GM21360 (cell line): ENCODE measurements around the gene UBQLN4.
"Not testable (repeated sequence)": the region's sequence is repeated elsewhere in the genome, so short reads cannot be mapped to it uniquely, and the experiment has no call there.

Experiments used
- ATAC-seq: cut with Tn5 transposase; IDR thresholded peaks from one replicate; pipeline ENCODE4 v1.9.1; 2021; ENCODE audit warnings: mild to moderate bottlenecking, moderate library complexity; ENCODE audit not compliant: unreplicated experiment

Gene UBQLN4

DNA sequence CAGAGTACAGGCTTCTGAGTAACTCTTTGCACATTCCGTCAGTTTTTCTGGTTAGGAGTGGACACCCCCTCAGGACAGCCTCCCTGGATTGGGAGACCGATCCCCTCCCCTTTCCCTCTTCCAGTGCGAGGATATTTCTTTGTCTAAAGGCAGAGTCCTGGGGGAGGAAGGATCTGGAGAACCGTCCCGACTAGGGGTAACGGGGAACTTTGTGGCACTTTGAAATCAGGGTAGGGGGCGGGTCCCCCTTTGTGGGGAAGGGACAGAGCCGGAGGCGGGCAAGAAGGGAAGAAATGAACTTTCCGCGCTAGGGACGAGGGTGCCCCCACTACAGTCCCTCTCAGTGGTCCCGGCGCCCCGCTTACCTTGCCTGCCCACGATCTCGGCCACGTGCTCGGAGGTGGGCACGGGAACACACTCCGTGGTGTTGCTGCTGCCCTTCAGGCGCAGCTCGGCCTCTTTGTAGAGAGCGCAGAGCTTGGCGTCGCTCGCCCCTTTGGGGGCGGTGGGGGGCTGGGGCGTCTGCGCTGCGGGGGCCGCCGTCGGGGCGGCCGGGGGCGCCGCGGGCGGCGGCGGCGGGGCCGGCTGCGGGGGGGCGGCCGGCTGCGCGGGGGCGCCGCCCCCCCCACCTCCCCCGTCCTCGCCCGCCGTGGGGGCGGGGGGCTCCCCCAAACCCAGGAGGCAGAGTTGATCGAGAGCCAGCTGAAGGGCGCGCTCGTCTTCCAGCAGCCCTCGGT, 27.8 kb upstream of the UBQLN4 start:
- ATAC-seq, result no peak

- no peak for ATAC-seq
Observed at GRCh38 chr1:156080863-156081179, 27.2 kb upstream of the UBQLN4 start.

DNA sequence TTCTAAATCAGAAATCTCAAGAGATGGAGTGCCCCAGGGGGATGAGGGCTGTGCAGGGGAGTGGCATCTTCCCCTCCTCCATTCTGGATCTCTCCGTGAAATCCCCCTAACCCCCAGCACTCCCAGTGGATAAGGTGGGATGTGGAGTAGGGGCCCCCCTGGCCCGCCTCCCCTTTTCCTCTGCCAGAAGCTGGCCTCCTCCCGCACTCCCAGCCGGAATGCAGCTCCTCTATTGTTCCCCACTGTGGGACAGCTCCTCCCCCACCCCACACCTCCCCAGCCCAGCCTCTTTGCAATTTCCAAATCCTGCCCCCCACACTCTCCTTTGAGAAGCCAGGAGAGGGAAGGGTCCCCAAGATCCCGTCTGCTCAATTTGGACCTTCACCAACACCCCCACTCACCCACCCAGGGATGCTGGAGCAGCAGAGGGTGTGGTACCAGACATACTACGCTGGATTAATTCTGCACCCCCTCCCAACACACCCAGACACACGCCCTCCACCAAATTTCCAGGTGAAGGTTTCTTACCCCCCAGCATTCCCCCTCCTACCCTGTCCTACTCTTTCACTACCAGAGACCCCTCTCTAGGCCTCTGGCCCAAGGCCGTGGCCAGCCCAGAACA, 26.8 kb upstream of the UBQLN4 start:
- no peak for ATAC-seq

GRCh38 chr1:156079762-156080161, 26.2 kb upstream of the UBQLN4 start:
- no peak for ATAC-seq

DNA sequence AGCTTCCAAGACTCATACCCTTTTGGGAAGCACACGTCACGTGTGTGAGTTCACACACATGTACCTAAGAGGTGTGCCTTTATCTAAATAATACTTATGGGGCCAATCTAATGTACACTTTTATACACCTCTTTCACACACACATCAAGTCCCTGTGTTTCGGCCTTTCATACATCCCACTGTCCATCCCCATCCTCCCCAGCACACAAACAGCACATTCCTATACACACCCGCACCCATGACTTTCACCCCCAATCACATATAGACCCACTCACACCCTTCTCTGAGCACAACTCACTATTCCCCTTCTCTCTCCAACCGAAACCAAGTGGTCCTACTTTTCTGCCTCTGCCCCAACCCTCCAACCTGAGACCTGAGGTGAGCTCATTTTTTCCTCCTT, 25.1 kb upstream of the UBQLN4 start:
- no peak for ATAC-seq

DNA sequence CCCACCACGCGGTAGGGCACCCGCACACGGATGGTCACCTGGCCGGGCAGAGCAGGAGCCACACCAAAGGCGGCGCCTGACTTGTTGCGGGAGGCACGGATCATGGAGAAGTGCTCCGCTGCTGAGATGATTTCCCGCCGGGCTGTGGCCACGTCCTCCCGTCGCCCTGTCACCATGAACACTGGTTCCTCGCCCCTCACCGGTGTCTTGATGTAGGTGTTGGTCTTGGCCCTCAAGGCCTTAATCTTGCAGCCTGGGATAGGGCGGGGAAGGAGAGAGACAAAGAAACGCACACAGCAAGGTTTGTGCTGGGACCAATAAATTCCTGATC, 23.8 kb upstream of the UBQLN4 start:
- ATAC-seq, result no peak

GRCh38 chr1:156076609-156077429, 23.2 kb upstream of the UBQLN4 start:
- no peak for ATAC-seq

- ATAC-seq, result no peak
Observed at GRCh38 chr1:156075775-156076204, 22.2 kb upstream of the UBQLN4 start.

DNA sequence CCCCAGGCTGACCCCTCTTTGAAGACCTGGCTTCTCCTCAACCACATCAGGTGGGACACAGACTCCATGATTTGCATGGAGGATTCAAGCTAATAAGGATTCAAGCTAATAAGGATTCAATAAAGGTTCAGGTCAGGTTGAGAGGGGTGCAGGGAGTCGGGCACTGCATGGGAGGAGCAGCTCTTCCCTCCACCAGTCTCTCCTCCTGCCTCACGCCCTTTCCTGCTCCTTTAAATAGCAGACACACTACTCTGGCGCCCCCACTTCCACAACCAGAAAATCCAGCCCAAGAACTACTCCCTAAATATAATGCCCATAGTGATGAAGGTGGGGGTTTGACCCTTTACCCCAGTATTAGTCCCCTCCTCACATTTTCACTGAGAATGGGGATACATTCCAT, 21.6 kb upstream of the UBQLN4 start:
- ATAC-seq, result no peak

DNA sequence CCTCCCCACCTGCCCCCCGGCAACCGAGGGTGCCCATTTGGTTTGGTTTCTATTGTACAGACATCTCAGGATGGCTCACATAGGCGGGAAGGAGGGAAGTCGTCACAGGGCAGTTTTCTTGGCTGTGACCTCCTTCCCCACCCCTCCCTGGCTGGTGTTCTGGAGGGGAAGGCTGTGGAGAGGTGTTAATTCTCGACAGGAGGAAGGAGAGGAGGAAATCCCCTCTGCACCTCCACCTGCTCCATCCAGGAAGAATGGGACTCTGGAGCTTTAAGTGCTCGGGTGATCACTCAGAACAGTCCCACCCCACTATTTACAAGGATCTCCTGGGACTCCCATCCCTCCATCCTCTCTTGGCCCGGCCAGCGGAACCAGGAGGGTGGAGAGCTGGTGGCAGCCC, 21.1 kb upstream of the UBQLN4 start:
- ATAC-seq, result no peak

- ATAC-seq, result no peak
Observed at GRCh38 chr1:156073740-156074139, 20.1 kb upstream of the UBQLN4 start.

DNA sequence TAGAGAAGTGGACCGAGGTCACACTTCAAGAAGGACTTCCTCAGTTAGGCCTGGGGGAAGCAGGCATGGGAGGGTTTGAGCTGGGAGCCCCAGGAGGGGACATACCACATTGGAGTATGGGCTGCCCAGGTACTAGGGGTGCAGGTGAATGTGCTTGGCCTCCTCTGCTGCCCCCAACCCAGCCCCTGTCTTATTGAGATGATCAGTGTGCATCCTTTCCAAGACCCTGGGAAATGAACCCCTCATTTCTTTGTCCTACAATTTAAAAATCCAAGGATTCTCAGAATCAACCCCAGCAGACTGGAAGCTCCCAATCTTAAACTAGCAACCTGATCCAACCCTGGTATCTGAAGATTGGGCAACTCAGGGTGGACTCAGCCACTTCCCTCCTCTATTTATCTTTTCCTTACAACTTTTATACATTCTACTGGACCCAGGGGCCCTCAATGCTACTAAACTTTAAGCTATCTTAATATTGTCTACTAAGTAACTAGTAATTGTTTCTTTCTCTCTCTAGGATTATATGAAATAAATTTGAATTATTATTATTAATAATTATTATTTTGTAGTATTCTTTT, 19.6 kb upstream of the UBQLN4 start:
- no peak for ATAC-seq

DNA sequence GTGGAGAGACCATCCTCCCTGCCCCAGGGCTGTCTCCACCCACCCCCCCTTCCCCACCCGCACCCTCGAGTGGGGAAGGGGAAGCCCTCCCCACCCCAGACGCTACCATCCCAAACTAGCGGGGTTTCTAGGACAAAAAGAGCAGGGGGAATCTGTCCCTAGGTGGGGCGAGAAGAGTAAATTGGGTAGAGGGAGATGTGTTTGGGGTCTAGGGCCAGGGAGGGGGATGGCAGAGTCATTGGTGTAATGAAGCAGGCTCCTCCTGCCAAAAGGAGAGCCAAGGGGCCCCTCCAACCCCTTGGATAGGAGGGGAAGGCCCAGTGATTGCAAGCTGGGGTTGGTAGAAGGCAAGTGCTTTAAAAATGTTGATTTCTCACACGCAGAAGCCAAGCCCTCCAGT, 18.7 kb upstream of the UBQLN4 start:
- ATAC-seq, result no peak

DNA sequence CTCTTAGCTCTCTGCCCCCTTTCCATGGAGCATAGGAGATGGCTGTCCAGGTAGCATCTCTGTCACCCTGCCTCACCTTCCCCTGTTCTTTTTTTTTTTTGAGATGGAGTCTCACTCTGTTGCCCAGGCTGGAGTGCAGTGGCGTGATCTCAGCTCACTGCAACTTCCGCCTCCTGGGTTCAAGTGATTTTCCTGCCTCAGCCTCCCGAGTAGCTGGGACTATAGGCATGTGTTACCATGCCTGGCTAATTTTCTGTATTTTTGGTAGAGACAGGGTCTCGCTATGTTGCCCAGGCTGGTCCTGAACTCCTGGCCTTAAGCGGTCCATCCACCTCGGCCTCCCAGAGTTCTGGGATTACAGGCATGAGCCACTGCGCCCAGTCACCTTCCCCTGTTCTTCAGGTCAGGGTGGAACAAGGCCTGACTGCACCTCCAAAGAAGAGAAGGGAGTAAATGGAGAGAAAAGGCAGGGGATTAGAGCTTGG, 17.8 kb upstream of the UBQLN4 start:
- ATAC-seq, result not testable (repeated sequence)

DNA sequence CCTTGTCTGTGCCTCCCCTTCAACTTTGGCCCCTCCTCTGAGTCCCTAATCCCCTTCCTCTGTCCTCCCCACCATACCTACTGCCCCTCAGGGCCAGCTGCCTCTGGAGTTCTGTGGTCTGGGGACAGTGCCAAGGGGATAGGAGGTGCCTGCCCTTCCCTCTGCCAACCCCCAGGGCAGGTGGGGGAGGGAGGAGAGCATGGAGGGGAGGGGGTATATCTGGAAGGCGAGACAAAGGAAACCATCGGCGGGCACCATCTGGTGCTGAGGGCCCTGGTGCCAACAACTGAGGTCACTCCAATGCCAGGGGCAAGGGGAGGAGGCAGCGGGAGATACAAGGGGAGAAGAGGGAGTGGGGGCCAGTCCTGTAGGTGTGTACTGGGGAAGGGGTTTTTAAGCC, 16.9 kb upstream of the UBQLN4 start:
- no peak for ATAC-seq

GRCh38 chr1:156069490-156070455, 16.2 kb upstream of the UBQLN4 start:
- ATAC-seq, result no peak

GRCh38 chr1:156067262-156067661, 13.7 kb upstream of the UBQLN4 start:
- no peak for ATAC-seq

- no peak for ATAC-seq
Observed at GRCh38 chr1:156065871-156066270, 12.3 kb upstream of the UBQLN4 start.

GRCh38 chr1:156065212-156065611, 11.6 kb upstream of the UBQLN4 start:
- no peak for ATAC-seq

- ATAC-seq, result no peak
Observed at GRCh38 chr1:156064615-156065014, 11.0 kb upstream of the UBQLN4 start.

GRCh38 chr1:156063997-156064285, 10.3 kb upstream of the UBQLN4 start:
- ATAC-seq, result no peak
